ENCODE results near the gene CAPN15.

DNA sequence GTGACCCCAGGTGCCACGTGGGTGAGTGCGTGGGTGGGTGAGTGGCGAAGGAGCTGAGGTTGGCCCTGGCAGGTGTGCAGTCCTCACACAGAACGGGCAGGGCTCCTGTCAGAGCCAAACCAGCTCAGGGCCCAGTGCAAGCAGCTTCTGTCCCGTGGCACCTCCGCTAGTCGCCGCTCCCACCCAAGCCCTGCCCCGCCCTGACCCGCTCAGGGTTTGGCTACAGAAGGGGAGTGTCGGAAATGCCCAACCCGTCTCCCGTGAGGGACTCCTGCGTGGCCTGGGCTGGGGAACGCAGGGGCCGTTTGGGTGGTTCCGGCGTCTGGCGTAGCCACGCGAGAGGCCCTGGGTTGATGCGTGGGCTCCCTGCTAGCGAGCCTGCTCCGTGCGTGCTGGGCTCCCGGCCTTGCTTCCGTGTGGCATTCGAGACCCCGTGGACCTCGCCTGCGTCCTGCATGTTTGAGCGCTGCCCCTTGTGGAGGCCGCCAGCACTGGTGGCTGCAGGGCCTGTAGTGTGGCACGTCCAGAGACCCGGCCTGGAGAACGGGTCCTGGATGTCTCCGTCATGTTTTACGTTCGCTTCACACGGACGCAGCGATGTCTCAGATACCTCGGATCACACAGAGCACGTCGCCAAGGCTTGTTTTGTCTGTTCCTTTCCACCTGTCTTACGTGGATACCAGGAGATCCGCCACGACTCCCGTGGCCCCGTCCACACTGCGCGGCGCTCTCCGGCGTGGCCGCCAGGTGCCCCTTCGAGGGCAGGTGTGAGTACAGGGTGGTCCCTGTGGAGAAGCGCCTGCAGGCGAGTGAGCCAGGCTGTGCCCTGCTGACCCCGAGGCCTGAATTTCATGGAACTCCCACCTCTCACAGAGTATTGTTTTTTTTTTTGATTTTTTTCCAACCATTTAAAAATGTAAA, 10.2 kb downstream of the CAPN15 start:
- TF ChIP-seq, protein P1, sequence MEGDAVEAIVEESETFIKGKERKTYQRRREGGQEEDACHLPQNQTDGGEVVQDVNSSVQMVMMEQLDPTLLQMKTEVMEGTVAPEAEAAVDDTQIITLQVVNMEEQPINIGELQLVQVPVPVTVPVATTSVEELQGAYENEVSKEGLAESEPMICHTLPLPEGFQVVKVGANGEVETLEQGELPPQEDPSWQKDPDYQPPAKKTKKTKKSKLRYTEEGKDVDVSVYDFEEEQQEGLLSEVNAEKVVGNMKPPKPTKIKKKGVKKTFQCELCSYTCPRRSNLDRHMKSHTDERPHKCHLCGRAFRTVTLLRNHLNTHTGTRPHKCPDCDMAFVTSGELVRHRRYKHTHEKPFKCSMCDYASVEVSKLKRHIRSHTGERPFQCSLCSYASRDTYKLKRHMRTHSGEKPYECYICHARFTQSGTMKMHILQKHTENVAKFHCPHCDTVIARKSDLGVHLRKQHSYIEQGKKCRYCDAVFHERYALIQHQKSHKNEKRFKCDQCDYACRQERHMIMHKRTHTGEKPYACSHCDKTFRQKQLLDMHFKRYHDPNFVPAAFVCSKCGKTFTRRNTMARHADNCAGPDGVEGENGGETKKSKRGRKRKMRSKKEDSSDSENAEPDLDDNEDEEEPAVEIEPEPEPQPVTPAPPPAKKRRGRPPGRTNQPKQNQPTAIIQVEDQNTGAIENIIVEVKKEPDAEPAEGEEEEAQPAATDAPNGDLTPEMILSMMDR (IDR thresholded peaks at IDR 0.05; ENCODE audit: insufficient read depth, low read length) = no peak
- TF ChIP-seq, protein P2, sequence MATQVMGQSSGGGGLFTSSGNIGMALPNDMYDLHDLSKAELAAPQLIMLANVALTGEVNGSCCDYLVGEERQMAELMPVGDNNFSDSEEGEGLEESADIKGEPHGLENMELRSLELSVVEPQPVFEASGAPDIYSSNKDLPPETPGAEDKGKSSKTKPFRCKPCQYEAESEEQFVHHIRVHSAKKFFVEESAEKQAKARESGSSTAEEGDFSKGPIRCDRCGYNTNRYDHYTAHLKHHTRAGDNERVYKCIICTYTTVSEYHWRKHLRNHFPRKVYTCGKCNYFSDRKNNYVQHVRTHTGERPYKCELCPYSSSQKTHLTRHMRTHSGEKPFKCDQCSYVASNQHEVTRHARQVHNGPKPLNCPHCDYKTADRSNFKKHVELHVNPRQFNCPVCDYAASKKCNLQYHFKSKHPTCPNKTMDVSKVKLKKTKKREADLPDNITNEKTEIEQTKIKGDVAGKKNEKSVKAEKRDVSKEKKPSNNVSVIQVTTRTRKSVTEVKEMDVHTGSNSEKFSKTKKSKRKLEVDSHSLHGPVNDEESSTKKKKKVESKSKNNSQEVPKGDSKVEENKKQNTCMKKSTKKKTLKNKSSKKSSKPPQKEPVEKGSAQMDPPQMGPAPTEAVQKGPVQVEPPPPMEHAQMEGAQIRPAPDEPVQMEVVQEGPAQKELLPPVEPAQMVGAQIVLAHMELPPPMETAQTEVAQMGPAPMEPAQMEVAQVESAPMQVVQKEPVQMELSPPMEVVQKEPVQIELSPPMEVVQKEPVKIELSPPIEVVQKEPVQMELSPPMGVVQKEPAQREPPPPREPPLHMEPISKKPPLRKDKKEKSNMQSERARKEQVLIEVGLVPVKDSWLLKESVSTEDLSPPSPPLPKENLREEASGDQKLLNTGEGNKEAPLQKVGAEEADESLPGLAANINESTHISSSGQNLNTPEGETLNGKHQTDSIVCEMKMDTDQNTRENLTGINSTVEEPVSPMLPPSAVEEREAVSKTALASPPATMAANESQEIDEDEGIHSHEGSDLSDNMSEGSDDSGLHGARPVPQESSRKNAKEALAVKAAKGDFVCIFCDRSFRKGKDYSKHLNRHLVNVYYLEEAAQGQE (IDR thresholded peaks at IDR 0.05; ENCODE audit: insufficient replicate concordance, low read depth) = no peak
- TF ChIP-seq POLR2AphosphoS5 (IDR thresholded peaks at IDR 0.05; ENCODE audit: low read depth) (no peak), GABPA (IDR thresholded peaks at IDR 0.05; ENCODE audit: low read depth) (no peak), SPI1 (IDR thresholded peaks at IDR 0.05; ENCODE audit: borderline replicate concordance, low read depth) (no peak)

Measured in HL-60 (cell line).